Aorta (tissue), 5 donors: ENCODE measurements around the gene CFAP157. TPM values are rescaled to one million over a fixed set of nuclear protein-coding genes. Genes with fewer than 3 reads are reported as not detected.

ENCODE experiments used
- ATAC-seq: fragments of 200-7000 bp; cut with Tn5 transposase; one replicate; pipeline ENCODE4 v1.9.1; 2022; ENCODE audit warnings: moderate library complexity; ENCODE audit not compliant: low FRiP score
- DNase-seq, 2 donors: peaks; one replicate each; pipeline ENCODE4 v3.0.0-alpha.2; 2020
- H3K27ac ChIP-seq, 2 donors: one replicate each; pipeline ENCODE4 v1.5.1; 2013; ENCODE audit warnings: low read length in 2 of 2, mild to moderate bottlenecking in 2 of 2, moderate library complexity in 2 of 2, control low read depth in 1 of 2, inconsistent platforms in 1 of 2, low read depth in 1 of 2
- H3K27me3 ChIP-seq, 2 donors: one replicate each; pipeline ENCODE4 v1.6.1; 2013; ENCODE audit warnings: control low read depth in 1 of 2, low read length in 1 of 2, mild to moderate bottlenecking in 1 of 2, moderate library complexity in 1 of 2; ENCODE audit not compliant: insufficient read depth in 2 of 2, control insufficient read depth in 1 of 2
- H3K36me3 ChIP-seq, 2 donors: one replicate each; pipeline ENCODE4 v1.6.1; 2013; ENCODE audit warnings: control low read depth in 1 of 2, low read length in 1 of 2, mild to moderate bottlenecking in 1 of 2; ENCODE audit not compliant: insufficient read depth in 2 of 2, control insufficient read depth in 1 of 2
- H3K4me1 ChIP-seq, 2 donors: one replicate each; pipeline ENCODE4 v1.6.1; 2013; ENCODE audit warnings: low read length in 2 of 2, control low read depth in 1 of 2, mild to moderate bottlenecking in 1 of 2, moderate library complexity in 1 of 2; ENCODE audit not compliant: insufficient read depth in 2 of 2, control insufficient read depth in 1 of 2
- H3K4me3 ChIP-seq, 2 donors: one replicate each; pipeline ENCODE4 v1.5.1; 2013; ENCODE audit warnings: low read length in 2 of 2, control low read depth in 1 of 2, mild to moderate bottlenecking in 1 of 2
- H3K9me3 ChIP-seq: one replicate; pipeline ENCODE4 v1.6.1; 2013; ENCODE audit warnings: mild to moderate bottlenecking, low read length; ENCODE audit not compliant: control insufficient read depth
- WGBS, 2 donors: extraction: QIAGEN DNeasy Blood & Tissue Kit; methylation state at CpG; one replicate each; pipeline ENCODE4 v1.1.7; 2013; 5-methylcytosine and 5-hydroxymethylcytosine counted together
- intact Hi-C, 2 donors: fragments of 100-400 bp; cut with DNase I; formaldehyde crosslinking; loops; one replicate each; pipeline versions ENCODE4 v1.14.2 to v1.15.0; 2022
- polyA plus RNA-seq, 2 donors: library from polyadenylated mRNA; stranded (reverse); fragments of 200-250 nt; gene quantifications; one replicate each; pipeline ENCODE4 v1.2.3, GENCODE V29; 2013
- total RNA-seq, 2 donors: library from RNA; stranded (reverse); fragmentation: NEBNext Ultra II Directional; extraction: Animal tissue kit (Norgen Biotek cat#: 25700); gene quantifications; one replicate each; pipeline ENCODE4 v1.2.1, GENCODE V29; 2021
- donor health status: healthy with polysubstance abuse.
- donor health status: Bipolar disorder and iron deficiency.
- donor health status: DM: no; HTN: no; CAD: no.
- donor health status: DM: no; HTN: no; CAD: no.
- donor health status: DM: yes; HTN: yes; CAD: no.

The CFAP157 gene
- total and polyA plus RNA-seq, 4 donors, result 0.16 to 0.69 (median 0.60) TPM; not detected in 1

DNA sequence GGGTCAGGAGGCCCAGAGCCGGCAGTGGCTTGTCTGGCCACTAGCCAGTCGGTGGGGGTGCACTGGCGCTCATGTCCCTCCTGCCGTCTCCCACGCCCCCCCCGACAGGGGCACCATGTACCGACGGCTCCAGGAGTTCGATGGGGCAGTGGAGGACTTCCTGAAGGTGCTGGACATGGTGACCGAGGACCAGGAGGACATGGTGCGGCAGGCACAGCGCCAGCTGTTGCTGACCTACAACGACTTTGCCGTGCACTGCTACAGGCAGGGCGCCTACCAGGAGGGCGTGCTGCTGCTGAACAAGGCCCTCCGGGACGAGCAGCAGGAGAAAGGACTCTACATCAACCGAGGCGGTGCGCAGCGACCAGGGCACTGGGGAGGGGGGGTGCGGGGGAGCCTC lies 17.2 kb downstream of the CFAP157 start:
- no peak for ATAC-seq
- Histone ChIP-seq H3K4me3 (no peak overlapping the region), H3K4me1 (no peaks in the 10 kb centered on the region), H3K27ac (no peak overlapping the region), H3K9me3 (no peaks in the 10 kb centered on the region), H3K27me3 (no peaks in the 10 kb centered on the region), H3K36me3 (no peaks in the 10 kb centered on the region)
- intact Hi-C loops, result loop anchor here in 1 of 2 donors (10.0 kb wide), 1 partner anchor 219 kb away; no protein-coding TSS in a partner anchor
- peak in 1 of 2 donors; percentile 47 for DNase-seq
- WGBS, 2 donors, result 23 to 30% methylated on average over 23 of the region's 23 CpGs

GRCh38 chr9:127726871-127727270 lies 20.1 kb downstream of the CFAP157 start:
- no peaks in the 10 kb centered on the region for H3K27me3 ChIP-seq
- 81 to 86% methylated on average over 8 of the region's 8 CpGs for WGBS, 2 donors
- DNase-seq (no peak), ATAC-seq (no peak)
- intact Hi-C loops, result loop anchor here in 1 of 2 donors (10.0 kb wide), 1 partner anchor 222 kb away; no protein-coding TSS in a partner anchor
- no peaks in the 10 kb centered on the region for H3K4me1 ChIP-seq
- no peaks in the 10 kb centered on the region for H3K36me3 ChIP-seq
- H3K4me3 ChIP-seq, result no peak overlapping the region
- H3K27ac ChIP-seq, result no peak overlapping the region
- no peaks in the 10 kb centered on the region for H3K9me3 ChIP-seq

- 86 to 91% methylated on average over 8 of the region's 8 CpGs for WGBS, 2 donors
- no peaks in the 10 kb centered on the region for H3K36me3 ChIP-seq
- ATAC-seq, result no peak
- no peak for DNase-seq
- intact Hi-C loops, result loop anchor here in 1 of 2 donors (10.0 kb wide), 1 partner anchor 224 kb away; no protein-coding TSS in a partner anchor
- no peak overlapping the region for H3K27ac ChIP-seq
- H3K27me3 ChIP-seq, result no peaks in the 10 kb centered on the region
- no peak overlapping the region for H3K4me3 ChIP-seq
- H3K9me3 ChIP-seq, result no peaks in the 10 kb centered on the region
- no peaks in the 10 kb centered on the region for H3K4me1 ChIP-seq
Observed at GRCh38 chr9:127728808-127729207, 22.0 kb downstream of the CFAP157 start.

DNA sequence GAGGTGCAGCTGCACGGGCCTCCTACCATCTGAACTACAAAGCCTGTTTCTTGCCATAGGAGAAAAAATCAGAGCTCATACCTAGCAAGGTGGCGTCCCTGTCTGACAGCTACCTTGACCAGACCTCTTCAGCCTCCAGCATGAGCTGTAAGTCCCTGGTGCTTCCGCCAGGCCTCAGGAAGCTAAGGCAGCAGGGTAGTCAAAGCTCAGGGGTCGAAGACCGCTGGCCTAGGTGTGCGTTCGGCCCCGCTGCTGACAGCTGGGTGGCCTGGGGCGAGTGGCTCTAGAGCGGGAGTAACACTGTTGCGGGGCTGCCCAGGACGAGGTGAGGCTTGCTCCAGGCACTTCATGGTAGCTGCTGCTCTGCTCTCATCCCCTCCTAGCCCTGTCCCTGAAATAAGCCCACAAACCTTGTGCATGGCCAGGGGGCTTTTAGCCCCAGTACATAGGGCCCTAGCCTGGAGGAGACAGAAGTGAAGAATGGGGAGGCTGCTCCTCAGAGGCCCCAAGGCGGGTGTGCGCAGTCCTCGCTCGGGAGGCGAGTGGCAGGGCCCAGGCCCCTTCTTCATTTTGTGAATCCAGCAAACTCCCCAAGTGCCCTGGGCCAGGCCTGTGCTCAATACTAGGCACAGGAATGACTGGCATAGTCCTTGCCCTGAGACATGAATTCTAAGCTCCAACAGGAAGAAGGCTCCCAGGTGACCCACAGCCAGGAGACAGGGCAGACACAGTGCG lies 22.9 kb downstream of the CFAP157 start:
- Histone ChIP-seq H3K27ac (no peak overlapping the region), H3K36me3 (no peaks in the 10 kb centered on the region), H3K9me3 (no peaks in the 10 kb centered on the region), H3K27me3 (no peaks in the 10 kb centered on the region), H3K4me1 (no peaks in the 10 kb centered on the region), H3K4me3 (no peak overlapping the region)
- intact Hi-C loops, result loop anchor here (10.0 kb wide), 1 partner anchor 225 kb away; no protein-coding TSS in a partner anchor
- 88 to 91% methylated on average over 18 of the region's 18 CpGs for WGBS, 2 donors
- peak; percentile 23 to 70 for DNase-seq
- no peak for ATAC-seq

DNA sequence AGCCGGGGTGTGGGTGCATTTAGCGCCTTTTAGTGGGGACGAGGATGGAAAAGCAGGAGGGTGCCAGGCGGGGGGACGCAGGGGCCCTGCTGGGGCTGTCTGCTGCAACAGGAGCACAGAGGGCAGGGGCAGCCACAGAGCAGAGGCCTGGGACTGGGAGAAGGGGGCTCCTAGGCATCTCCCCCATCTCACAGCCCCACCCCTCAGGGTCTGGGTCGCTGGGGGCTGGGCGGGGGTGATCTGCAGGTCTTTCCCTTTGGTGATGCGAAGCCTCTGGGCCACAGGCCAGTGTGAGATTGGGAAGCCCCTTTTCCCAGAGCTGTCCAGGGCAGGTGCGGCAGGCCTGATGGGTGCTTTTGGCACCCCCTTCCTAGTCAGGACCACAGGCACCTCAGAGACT lies 23.5 kb downstream of the CFAP157 start:
- Histone ChIP-seq H3K36me3 (no peaks in the 10 kb centered on the region), H3K27me3 (no peaks in the 10 kb centered on the region), H3K4me3 (no peak overlapping the region), H3K9me3 (no peaks in the 10 kb centered on the region), H3K4me1 (no peaks in the 10 kb centered on the region), H3K27ac (no peak overlapping the region)
- peak in 1 of 2 donors; percentile 72 for DNase-seq
- intact Hi-C loops, result loop anchor here in 1 of 2 donors (10.0 kb wide), 1 partner anchor 225 kb away; no protein-coding TSS in a partner anchor
- WGBS, 2 donors, result 83 to 87% methylated on average over 9 of the region's 9 CpGs
- no peak for ATAC-seq

- Histone ChIP-seq H3K4me3 (no peak overlapping the region), H3K4me1 (no peaks in the 10 kb centered on the region), H3K27me3 (no peaks in the 10 kb centered on the region), H3K27ac (no peak overlapping the region), H3K36me3 (no peaks in the 10 kb centered on the region), H3K9me3 (no peaks in the 10 kb centered on the region)
- DNase-seq, result peak in 1 of 2 donors; percentile 59
- WGBS, 2 donors, result 82 to 89% methylated on average over 9 of the region's 9 CpGs
- no peak for ATAC-seq
- intact Hi-C loops, result loop anchor here in 1 of 2 donors (10.0 kb wide), 1 partner anchor 226 kb away; no protein-coding TSS in a partner anchor
Observed at GRCh38 chr9:127730799-127731410, 24.1 kb downstream of the CFAP157 start.

- H3K27ac ChIP-seq, result no peak overlapping the region
Observed at GRCh38 chr9:127731938-127732337, 25.1 kb downstream of the CFAP157 start.

GRCh38 chr9:127732444-127732843 lies 25.7 kb downstream of the CFAP157 start:
- no peak for DNase-seq
- H3K4me3 ChIP-seq, result no peak overlapping the region
- H3K27ac ChIP-seq, result no peak overlapping the region
- no peaks in the 10 kb centered on the region for H3K36me3 ChIP-seq
- H3K27me3 ChIP-seq, result no peaks in the 10 kb centered on the region
- no peak for ATAC-seq
- WGBS, 2 donors, result 91 to 94% methylated on average over 21 of the region's 21 CpGs
- intact Hi-C loops, result loop anchor here in 1 of 2 donors (10.0 kb wide), 1 partner anchor 228 kb away; no protein-coding TSS in a partner anchor
- no peaks in the 10 kb centered on the region for H3K4me1 ChIP-seq
- no peaks in the 10 kb centered on the region for H3K9me3 ChIP-seq

More at GRCh38 chr9:127731938-127732337, 25.1 kb downstream of the CFAP157 start:
- H3K27me3 ChIP-seq, result no peaks in the 10 kb centered on the region
- H3K4me3 ChIP-seq, result no peak overlapping the region
- H3K9me3 ChIP-seq, result no peaks in the 10 kb centered on the region
- intact Hi-C loops, result loop anchor here in 1 of 2 donors (10.0 kb wide), 1 partner anchor 227 kb away; no protein-coding TSS in a partner anchor
- H3K4me1 ChIP-seq, result no peaks in the 10 kb centered on the region
- WGBS, 2 donors, result 78 to 79% methylated on average over 16 of the region's 16 CpGs
- H3K36me3 ChIP-seq, result no peaks in the 10 kb centered on the region
- ATAC-seq (no peak), DNase-seq (no peak)
